Gastroesophageal sphincter (tissue), 3 donors: ENCODE measurements around the gene ZFYVE28.

ENCODE experiments used
- POLR2A ChIP-seq, 2 donors: fragments of 450-650 bp; IDR thresholded peaks; one replicate each; pipeline ENCODE4 v1.6.1; 2017; ENCODE audit warnings: antibody characterized with exemption in 2 of 2, mild to moderate bottlenecking in 2 of 2, moderate library complexity in 1 of 2
- TF ChIP-seq, protein P1 (sequence below), 4 experiments: fragments of 200-600 bp in 2 of 4; fragments of 450-650 bp in 2 of 4; sonication (generic) in 1 of 4; IDR thresholded peaks; one replicate each; pipeline ENCODE4 v1.5.1; 2017 to 2019; ENCODE audit warnings: antibody characterized with exemption in 4 of 4, mild to moderate bottlenecking in 2 of 4, moderate library complexity in 2 of 4

GRCh38 chr4:2331043-2331420 lies 87.4 kb downstream of the ZFYVE28 start:
- TF ChIP-seq, protein P1, sequence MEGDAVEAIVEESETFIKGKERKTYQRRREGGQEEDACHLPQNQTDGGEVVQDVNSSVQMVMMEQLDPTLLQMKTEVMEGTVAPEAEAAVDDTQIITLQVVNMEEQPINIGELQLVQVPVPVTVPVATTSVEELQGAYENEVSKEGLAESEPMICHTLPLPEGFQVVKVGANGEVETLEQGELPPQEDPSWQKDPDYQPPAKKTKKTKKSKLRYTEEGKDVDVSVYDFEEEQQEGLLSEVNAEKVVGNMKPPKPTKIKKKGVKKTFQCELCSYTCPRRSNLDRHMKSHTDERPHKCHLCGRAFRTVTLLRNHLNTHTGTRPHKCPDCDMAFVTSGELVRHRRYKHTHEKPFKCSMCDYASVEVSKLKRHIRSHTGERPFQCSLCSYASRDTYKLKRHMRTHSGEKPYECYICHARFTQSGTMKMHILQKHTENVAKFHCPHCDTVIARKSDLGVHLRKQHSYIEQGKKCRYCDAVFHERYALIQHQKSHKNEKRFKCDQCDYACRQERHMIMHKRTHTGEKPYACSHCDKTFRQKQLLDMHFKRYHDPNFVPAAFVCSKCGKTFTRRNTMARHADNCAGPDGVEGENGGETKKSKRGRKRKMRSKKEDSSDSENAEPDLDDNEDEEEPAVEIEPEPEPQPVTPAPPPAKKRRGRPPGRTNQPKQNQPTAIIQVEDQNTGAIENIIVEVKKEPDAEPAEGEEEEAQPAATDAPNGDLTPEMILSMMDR (IDR thresholded peaks at IDR 0.05): no peak
- TF ChIP-seq POLR2A (IDR thresholded peaks at IDR 0.05): no peak
